Suprapubic skin (tissue), 4 donors: ENCODE results near the gene CHRNE.

ENCODE experiments used
- POLR2A ChIP-seq, 2 donors: fragments of 450-650 bp; IDR thresholded peaks; one replicate each; pipeline ENCODE4 v1.6.1; 2017; ENCODE audit warnings: antibody characterized with exemption in 2 of 2, mild to moderate bottlenecking in 2 of 2, moderate library complexity in 2 of 2
- POLR2AphosphoS5 ChIP-seq, 3 donors: sonication (generic); formaldehyde crosslinking; IDR thresholded peaks; one replicate each; pipeline ENCODE4 v1.6.1; 2017; ENCODE audit warnings: antibody characterized with exemption in 3 of 3
- TF ChIP-seq, protein P1 (sequence below), 2 donors: fragments of 200-600 bp in 1 of 2; fragments of 450-650 bp in 1 of 2; sonication (generic) in 1 of 2; IDR thresholded peaks; one replicate each; pipeline ENCODE4 v1.5.1; 2016 to 2019; ENCODE audit warnings: antibody characterized with exemption in 2 of 2, mild to moderate bottlenecking in 1 of 2, moderate library complexity in 1 of 2

DNA sequence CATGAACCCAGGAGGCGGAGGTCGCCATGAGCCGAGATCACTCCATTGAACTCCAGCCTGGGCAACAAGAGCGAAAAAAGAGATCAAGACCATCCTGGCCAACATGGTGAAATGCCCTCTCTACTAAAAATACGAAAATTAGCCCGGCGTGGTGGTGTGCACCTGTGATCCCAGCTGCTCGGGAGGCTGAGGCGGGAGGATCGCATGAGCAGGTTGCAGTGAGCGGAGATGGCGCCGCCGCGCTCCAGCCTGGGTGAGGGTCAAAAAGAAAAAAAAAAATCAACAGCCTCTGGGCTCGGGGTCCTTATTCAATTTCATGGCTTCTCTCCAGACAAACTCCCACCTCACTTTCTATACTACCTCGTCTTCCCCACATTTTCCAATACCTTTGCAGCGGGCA is 26.0 kb upstream of the CHRNE start:
- TF ChIP-seq, protein P1, sequence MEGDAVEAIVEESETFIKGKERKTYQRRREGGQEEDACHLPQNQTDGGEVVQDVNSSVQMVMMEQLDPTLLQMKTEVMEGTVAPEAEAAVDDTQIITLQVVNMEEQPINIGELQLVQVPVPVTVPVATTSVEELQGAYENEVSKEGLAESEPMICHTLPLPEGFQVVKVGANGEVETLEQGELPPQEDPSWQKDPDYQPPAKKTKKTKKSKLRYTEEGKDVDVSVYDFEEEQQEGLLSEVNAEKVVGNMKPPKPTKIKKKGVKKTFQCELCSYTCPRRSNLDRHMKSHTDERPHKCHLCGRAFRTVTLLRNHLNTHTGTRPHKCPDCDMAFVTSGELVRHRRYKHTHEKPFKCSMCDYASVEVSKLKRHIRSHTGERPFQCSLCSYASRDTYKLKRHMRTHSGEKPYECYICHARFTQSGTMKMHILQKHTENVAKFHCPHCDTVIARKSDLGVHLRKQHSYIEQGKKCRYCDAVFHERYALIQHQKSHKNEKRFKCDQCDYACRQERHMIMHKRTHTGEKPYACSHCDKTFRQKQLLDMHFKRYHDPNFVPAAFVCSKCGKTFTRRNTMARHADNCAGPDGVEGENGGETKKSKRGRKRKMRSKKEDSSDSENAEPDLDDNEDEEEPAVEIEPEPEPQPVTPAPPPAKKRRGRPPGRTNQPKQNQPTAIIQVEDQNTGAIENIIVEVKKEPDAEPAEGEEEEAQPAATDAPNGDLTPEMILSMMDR (IDR thresholded peaks at IDR 0.05), result no peak
- TF ChIP-seq POLR2AphosphoS5 (IDR thresholded peaks at IDR 0.05), result no peak
- TF ChIP-seq POLR2A (IDR thresholded peaks at IDR 0.05), result no peak
